Fibroblast of skin of left biceps (primary cell): ENCODE data around the gene CISD3.

Source experiments
- DNase-seq, 2 experiments: peaks; one replicate each; pipeline ENCODE4 v3.0.0-alpha.2; 2013; ENCODE audit warnings: low read depth in 2 of 2

The CISD3 gene

DNA sequence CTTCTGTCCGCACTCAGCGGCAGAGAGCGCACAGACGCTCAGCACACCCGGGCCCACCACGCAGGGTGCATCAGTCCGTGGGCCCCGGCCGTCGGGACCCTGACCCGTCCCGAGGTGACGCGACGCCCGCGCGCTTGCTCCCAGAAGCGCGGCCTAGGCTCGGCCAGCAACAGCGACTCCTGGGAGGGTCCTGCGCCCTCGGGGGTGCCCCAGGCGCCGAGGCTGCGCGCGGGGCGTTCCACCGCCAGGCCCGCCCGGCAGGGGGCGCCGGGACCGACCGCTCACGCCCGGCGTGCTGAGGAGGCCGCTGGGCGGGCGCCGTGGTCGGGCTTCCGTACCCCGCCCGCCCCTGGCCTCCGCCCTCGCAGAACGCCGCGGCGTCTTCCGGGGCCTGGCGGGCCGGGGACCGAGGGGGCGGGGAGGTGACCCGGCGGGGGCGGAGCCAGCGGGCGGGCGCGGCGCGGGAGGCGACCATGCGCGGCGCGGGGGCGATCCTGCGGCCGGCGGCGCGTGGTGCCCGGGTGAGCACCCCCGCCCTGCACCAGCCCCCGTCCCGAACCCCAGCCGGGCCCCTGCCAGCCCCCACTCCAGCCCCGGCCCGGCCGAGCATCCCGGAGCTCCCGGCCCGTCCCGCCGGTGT, at the start of gene CISD3:
Gene CISD3 (plus strand): TSS at position 456 of the 640 bp plus-strand sequence. CDS start 18 bp downstream, at position 474.
- DNase-seq: peak; percentile 47 to 51

GRCh38 chr17:38681096-38681495, 49.0 kb upstream of the CISD3 start:
- no peak for DNase-seq

- DNase-seq: no peak
Observed at GRCh38 chr17:38685491-38685890, 44.6 kb upstream of the CISD3 start.

- DNase-seq: no peak
Observed at GRCh38 chr17:38687286-38687685, 42.9 kb upstream of the CISD3 start.

GRCh38 chr17:38690386-38690785, 39.8 kb upstream of the CISD3 start:
- no peak for DNase-seq

- no peak for DNase-seq
Observed at GRCh38 chr17:38691154-38691553, 39.0 kb upstream of the CISD3 start.

- no peak for DNase-seq
Observed at GRCh38 chr17:38693700-38694329, 36.3 kb upstream of the CISD3 start.

GRCh38 chr17:38697061-38697820, 32.9 kb upstream of the CISD3 start:
- no peak for DNase-seq

- DNase-seq: no peak
Observed at GRCh38 chr17:38698760-38699159, 31.4 kb upstream of the CISD3 start.

- no peak for DNase-seq
Observed at GRCh38 chr17:38701504-38702165, 28.5 kb upstream of the CISD3 start.

DNA sequence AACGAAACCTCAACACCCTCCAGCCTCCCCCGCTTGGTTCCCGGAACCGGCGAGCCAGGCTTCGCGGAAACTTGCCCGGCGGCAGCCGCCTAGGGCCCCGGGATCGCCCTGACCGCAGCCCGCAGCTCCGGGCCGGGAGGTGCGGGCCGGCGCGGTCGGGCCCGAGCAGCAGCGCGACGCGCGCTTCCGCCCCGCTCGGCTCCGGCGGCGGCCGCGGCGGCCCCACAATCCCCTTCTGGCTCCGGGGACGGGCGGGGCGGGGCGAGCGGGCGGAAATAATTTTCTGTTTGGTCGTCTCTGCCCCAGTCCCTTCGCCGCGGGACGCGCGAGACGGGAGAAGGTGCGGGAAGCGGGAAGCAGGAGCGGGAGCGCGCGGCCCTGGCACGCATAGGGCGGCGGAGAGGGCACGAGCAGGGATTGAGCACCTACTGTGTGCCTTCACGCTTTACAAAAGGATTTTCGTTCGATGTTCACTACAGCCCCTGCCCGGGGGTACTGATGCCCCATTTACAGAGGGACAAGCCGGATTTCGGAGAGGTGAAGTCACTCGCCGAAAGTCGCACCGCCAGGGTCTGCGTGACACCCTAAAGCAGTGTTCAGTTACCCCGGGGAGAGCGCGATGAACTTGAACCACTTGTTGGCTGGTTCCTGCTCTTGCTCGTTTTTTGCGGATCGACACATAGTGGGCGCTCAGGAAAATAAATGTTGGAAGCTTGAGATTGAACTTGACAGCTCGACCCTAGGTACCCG, 27.8 kb upstream of the CISD3 start:
- DNase-seq: peak; percentile 54 to 58

DNA sequence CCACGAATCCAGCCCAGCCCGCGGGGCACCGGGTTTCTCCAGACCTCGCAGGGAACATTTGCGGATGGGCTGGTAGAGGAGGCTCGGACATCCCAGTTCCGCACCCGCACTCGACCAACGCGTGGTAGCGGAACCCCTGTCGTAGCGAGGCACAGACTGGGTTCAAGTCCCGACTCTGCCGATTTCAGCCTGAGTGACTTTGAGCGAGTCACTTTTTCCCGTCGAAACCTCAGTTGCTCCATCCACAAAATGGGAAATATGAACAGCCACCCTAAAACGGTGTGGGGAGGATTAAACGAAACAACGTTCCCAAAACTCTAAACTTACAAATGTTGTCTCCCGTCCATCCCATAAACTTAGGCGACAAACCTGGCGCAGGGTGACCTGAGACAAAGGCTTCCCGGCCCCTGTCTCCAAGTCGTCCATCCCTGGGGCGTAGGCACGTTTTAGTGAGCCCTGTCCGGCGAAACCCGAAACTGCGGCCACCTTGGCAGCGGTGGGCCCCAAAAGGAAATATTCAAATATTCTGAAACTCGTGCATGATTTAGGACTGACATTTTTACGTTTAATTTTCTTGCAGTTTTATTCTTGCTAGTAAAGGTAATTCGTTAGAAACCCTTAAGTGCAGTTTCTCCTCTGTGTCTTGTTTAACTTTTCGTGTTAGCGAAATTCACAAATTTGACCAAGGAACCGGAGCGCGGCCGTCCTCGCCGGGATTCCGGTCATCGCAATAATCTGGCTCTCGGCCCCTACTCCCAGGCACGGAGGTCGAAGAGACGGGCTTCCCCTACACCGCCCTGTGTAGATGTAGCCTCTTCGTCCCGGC, 27.0 kb upstream of the CISD3 start:
- no peak for DNase-seq

DNA sequence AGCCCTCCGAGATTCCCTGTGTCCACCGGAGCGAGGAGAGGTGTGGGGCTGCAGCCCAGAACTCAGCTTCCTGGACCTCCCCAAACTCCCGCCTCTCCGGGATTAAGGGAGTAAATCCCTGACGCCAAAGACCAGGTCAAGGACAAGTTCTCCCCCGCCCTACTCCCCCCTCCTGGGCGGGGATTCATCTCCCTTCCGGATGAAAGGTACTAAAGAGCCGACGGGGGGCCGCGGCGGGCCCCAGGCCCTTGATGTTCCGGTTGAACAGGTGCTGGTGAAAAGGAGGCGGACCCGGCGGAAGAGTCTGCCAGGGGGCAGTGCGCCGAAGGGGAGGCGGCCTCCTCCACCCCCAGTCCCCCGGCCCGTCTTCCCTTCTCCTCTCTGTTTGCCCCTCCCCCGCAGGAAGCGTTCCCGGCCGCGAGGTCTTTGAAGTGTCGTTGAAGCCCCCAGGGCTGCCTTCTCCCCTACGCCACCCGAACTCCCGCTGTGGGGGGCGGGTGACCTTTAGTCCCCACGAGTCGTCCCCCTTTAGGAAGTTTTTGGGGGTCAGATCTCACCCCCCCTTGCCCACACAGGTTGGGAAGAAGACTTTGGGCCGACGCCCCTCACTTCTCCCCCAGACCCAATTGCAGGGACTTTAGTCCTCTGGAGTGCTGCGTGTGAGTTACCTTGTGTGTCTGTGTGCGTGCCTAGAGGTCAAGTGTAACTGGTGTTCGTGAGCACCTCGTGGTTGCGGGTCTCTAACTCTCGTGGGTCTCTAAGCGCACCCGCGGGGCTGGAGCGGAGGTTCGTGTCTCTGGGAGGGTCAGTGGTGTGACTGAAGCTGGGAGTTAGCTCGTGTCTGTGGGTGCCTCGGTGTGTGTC, 26.2 kb upstream of the CISD3 start:
- DNase-seq: no peak

GRCh38 chr17:38704606-38705522, 25.3 kb upstream of the CISD3 start, which contains the start of gene MLLT6:
Gene MLLT6 (plus strand): TSS chr17:38705273. CDS start chr17:38705633, 360 bp downstream.
- DNase-seq: peak; percentile 47 to 49

DNA sequence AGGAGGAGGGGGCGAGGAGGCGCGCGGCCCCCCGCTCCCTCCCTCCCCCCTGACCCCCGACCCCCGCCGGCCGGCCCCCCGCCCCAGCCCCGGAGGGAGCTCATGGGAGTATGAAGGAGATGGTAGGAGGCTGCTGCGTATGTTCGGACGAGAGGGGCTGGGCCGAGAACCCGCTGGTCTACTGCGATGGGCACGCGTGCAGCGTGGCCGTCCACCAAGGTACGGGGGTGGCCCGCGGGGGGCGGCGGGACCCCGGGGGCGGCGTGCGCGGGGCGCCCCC, 24.7 kb upstream of the CISD3 start:
- DNase-seq: no peak

- DNase-seq: no peak
Observed at GRCh38 chr17:38705803-38706504, 24.2 kb upstream of the CISD3 start.

GRCh38 chr17:38706505-38707216, 23.5 kb upstream of the CISD3 start:
- no peak for DNase-seq
